Measurements from ENCODE around the gene FERMT3.

Gene FERMT3

DNA sequence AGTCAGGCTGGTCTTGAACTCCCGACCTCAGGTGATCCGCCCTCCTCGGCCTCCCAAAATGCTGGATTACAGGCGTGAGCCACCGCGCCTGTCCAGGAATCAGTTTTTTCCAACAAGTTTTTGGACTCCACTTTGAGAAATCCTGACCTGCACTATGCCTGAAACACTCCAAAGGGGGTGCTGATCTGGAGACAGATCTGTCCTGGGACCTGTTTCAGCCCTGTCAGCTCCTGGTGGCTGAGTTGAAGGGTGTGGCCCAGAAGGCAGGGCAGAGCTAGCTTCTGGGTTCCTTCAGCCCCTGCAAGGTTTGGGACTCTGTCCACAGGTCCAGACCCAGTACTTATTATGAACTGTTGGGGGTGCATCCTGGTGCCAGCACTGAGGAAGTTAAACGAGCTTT is 25.0 kb downstream of the FERMT3 start:
- no peak for DNase-seq
- in situ Hi-C loops (cut with MboI; ENCODE audit: low pct_unique_long_range_greater_than_20kb, low sequenced_read_pairs) = no loop called here

DNA sequence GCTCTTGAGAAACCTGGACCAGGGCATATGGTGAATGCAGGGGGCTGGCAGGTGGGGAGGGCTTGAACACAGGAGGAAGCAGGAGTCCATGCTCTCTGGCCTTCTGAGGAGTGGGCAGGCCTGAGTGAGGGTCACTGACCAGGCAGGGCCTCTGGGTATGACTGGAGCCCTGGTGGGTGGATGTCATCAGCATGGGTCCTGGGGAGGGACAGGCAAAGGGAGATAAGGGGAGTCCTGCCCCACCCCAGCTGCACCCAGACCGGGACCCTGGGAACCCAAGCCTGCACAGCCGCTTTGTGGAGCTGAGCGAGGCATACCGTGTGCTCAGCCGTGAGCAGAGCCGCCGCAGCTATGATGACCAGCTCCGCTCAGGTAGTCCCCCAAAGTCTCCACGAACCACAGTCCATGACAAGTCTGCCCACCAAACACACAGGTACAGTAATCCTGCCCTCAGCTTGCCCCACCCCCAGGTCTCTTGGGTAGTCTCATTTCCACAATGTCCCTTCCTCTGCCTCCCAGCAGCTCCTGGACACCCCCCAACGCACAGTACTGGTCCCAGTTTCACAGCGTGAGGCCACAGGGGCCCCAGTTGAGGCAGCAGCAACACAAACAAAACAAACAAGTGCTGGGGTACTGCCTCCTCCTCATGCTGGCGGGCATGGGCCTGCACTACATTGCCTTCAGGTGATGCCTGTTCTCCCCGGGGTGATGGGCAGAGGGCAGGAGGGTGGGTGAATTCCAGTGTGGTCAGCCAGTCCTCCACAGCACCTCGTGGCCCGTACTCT is 25.9 kb downstream of the FERMT3 start:
- no peak for DNase-seq
- in situ Hi-C loops (cut with MboI; ENCODE audit: low pct_unique_long_range_greater_than_20kb, low sequenced_read_pairs) = no loop called here

DNA sequence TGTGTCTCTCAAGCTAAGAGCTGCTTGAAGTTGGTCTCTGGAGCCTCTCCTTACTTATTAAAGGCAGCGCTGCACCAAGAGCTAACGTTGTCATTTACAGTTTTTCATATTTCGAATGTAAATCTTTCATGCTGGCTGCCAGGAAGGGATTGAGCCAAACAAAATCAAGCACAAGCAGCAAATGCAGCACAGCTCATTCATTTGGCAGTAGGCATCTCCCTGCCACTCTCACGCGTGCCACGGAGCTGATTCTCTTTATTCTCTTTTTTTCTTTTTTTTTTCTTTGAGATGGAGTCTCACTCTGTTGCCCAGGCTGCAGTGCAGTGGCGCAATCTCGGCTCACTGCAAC is 26.4 kb downstream of the FERMT3 start:
- in situ Hi-C loops (cut with MboI; ENCODE audit: low pct_unique_long_range_greater_than_20kb, low sequenced_read_pairs) = no loop called here
- DNase-seq = no peak

DNA sequence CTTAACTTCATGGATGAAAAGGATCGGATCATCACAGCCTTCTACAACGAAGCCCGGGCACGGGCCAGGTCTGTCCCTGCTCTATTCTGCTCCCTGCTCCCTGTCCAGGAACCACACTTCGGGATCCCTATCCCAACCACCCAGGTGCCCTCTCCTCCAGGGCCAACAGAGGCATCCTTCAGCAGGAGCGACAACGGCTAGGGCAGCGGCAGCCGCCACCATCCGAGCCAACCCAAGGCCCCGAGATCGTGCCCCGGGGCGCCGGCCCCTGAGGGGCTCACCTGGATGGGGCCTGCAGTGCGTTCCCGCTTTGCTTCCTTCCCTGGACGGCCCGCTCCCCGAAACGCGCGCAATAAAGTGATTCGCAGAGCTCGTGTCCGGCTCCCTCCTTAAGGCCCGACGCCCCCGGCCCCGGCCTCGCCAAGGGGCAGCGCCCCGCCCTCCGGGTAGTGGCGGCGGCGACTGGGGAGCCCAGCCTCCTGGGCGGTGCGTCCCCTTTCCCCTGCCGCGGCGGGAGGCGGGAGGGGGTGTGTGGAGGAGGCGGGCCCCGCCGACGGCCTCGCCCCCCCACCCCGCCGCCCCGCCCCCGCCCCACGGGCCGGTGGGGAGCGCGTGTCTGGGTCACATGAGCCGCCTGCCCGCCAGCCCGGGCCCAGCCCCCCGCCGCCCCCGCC is 27.5 kb downstream of the FERMT3 start, which contains the start of gene VEGFB:
VEGFB (plus strand) TSS at position 672 of the 674 bp plus-strand sequence. CDS start 250 bp downstream, outside the sequence.
- in situ Hi-C loops (cut with MboI; ENCODE audit: low pct_unique_long_range_greater_than_20kb, low sequenced_read_pairs) = no loop called here
- DNase-seq = no peak

DNA sequence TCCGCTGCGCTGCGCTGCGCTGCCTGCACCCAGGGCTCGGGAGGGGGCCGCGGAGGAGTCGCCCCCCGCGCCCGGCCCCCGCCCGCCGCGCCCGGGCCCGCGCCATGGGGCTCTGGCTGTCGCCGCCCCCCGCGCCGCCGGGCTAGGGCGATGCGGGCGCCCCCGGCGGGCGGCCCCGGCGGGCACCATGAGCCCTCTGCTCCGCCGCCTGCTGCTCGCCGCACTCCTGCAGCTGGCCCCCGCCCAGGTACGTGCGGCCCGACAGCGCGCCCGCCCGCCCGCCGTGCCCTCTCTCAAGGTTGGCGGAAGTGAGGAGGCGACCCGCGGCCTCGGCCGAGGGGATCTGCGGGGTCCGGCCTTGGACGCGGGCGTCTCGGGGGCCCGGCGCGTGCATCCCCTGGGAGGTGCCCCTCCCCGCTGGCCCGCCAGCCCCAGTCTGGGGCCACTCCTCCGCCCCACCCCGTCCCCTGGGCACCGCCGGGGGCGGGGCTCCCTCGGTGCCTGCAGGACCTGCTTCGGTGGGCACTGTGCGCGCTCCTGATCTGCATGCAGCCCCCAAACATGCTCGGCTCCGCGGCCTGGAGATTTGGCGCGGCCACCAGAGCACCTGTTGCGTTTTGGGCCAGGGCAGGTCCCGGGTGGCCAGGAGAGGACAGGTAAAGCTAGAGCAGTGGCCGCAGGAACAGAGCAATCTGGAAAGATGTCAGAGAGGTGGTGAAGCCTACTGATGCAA is 28.3 kb downstream of the FERMT3 start:
- no peak for DNase-seq
- in situ Hi-C loops (cut with MboI; ENCODE audit: low pct_unique_long_range_greater_than_20kb, low sequenced_read_pairs) = no loop called here

DNA sequence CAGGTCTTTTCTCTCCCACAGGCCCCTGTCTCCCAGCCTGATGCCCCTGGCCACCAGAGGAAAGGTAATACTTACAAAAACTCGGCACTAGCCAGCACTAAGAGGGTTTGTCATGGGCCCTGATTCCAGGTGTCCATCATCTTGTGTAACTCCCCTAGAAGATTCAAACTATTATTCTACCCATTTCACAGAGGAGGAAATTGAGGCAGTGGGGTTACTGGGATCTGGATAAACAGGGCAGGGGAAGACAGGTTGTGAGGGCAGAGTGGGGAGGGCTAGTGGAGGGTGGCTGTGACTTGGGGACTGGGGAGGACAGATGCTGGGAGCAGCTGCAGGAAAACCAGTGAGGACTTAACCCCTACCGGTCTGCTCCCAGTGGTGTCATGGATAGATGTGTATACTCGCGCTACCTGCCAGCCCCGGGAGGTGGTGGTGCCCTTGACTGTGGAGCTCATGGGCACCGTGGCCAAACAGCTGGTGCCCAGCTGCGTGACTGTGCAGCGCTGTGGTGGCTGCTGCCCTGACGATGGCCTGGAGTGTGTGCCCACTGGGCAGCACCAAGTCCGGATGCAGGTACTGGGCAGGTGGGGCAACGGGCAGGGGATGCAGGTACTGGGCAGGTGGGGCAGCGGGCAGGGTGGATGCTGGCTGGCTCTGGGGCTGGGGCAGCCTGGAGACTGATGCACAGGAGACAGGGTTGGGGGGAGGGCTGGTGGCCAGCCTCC is 29.1 kb downstream of the FERMT3 start:
- no peak for DNase-seq
- in situ Hi-C loops (cut with MboI; ENCODE audit: low pct_unique_long_range_greater_than_20kb, low sequenced_read_pairs) = no loop called here

DNA sequence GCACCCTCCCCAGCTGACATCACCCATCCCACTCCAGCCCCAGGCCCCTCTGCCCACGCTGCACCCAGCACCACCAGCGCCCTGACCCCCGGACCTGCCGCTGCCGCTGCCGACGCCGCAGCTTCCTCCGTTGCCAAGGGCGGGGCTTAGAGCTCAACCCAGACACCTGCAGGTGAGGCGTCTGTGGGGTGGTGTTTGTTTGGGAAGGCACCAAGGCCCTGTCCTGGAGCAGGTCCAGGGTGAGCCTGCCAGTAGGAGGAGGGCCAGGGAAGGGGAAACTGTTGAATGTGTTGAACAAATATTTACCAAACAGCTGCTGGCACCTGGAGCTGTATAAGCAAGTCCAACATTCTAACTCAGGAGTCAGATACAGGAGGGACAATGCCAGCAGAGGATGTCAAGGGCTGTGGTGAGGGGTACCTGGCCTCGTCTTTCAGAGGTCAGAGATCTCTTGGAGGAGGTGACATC is 31.0 kb downstream of the FERMT3 start:
- in situ Hi-C loops (cut with MboI; ENCODE audit: low pct_unique_long_range_greater_than_20kb, low sequenced_read_pairs) = no loop called here
- no peak for DNase-seq

DNA sequence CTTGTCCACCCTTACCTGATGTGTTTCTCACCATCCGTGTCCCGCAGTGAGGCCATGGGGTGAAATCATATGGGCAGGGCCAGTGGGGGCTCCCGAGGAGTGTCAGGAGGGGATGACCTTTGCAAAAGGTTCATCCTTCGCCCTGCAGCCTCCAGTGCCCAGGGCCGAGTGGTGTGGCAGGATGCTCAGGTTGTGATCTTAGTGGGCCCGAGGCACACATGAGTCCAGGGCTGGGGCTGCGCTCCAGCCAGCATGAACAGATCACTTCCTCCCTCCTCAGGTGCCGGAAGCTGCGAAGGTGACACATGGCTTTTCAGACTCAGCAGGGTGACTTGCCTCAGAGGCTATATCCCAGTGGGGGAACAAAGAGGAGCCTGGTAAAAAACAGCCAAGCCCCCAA is 31.6 kb downstream of the FERMT3 start:
- DNase-seq = no peak
- in situ Hi-C loops (cut with MboI; ENCODE audit: low pct_unique_long_range_greater_than_20kb, low sequenced_read_pairs) = no loop called here

DNA sequence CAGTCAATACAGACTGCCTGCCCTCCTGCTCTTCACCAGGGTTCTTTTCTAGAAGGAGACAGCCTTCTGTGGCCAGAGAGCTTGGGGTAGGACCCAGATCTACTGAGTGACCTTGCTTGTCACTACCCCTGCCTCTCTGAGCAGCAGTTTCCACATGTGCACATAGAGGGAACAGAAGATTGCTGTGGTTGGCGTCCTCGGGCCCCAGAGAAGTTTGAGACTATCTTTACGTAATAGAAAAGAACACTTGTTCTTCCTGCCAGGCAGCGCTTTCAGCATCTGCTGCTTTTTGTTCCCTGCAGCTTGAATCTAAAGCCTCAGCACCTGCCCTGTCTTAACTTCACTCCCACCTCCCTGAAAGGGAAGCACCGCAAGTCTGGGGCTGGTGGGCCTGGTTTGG is 32.5 kb downstream of the FERMT3 start:
- no peak for DNase-seq
- in situ Hi-C loops (cut with MboI; ENCODE audit: low pct_unique_long_range_greater_than_20kb, low sequenced_read_pairs) = no loop called here

DNA sequence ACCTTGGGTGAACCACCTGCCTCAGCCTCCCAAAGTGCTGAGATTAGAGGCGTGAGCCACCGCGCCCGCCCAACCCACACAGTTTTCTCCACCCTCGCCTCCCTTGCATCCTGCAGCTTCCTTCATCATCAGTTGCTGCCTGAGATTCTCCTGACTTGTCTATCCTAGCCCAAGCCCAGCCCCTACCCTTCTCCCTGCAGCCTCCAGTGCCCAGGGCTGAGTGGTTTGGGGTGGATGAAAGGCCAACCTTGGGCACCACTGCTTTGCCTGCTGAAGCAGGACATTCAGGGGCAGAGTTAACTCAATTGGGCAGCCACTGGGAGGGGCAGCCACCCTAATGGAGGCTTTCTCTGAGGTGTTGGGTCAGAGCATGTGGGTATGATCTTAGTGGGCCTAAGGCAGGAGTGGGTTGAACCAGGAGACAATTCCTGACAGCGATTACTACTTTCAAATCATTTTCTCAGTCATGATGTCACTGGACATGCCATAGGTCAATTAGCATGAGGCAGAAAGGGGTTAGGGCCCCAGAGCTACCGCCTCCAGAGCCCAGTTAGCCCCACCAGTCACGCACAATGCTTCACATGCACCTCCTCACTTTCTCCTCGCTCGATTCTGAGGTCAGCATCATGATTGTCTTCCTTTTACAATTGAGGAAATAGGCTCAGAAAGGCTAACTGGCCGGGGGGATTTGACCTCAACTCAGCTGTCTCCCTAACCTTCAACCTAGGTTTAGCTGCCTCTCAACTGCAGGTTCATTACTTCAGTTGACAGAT is 33.3 kb downstream of the FERMT3 start:
- peak; percentile 83 for DNase-seq
- in situ Hi-C loops (cut with MboI; ENCODE audit: low pct_unique_long_range_greater_than_20kb, low sequenced_read_pairs) = no loop called here

DNA sequence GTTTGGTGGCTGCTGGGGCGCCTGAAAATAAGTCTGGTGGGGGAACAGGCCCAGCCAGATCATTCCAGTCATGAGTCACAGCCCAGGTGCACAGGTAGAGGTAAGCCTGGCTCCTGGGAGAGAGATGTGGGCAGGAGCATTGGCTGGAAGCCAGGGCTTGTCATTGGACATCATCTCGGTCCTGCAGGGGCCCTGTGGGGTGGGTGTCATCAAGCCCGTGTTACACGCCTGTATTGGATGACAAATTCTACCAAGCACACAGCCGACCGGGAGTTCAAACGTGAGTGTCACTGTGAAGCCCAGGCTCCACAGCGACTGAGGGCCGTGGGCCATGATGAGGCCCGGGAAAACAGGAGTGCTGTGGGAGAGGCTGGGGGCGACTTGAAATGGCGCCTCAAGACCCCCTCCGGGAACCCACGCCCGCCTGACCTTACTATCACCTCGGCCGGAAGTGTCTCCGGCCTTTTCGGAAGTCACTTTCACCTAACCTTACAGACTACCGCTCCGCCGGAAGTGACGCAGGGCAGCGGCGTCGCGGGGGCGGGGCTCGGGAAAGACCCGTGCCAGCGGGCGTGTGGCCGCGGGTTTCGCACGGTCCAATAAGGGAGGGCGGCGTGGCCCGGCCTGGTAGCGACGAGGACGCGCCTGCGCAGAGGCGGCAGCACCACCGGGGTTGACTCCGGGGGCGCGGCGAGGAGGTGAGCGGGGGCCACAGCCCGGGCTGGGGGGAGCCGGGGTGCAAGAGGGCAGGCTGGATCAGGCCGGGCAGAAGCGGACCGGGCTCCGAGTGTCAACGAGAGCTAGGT is 34.1 kb downstream of the FERMT3 start, which contains the start of gene FKBP2:
FKBP2 (plus strand) TSS at position 661 of the 806 bp plus-strand sequence. CDS start 1,293 bp downstream, outside the sequence.
- peak; percentile 95 for DNase-seq
- in situ Hi-C loops (cut with MboI; ENCODE audit: low pct_unique_long_range_greater_than_20kb, low sequenced_read_pairs) = no loop called here

DNA sequence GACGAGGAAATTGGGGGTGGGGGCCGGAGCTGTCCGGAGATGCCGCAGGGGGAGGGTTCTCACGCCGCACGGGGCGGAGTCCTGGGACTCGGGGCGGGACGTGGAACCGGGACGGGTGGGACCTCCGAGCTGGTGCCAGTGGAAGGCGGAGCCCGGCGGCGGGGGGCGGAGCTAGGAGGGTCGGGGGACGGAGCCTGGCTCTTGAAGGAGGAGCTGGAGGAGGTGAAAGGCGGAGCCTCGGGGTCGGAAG is 34.6 kb downstream of the FERMT3 start:
- in situ Hi-C loops (cut with MboI; ENCODE audit: low pct_unique_long_range_greater_than_20kb, low sequenced_read_pairs) = no loop called here
- no peak for DNase-seq

DNA sequence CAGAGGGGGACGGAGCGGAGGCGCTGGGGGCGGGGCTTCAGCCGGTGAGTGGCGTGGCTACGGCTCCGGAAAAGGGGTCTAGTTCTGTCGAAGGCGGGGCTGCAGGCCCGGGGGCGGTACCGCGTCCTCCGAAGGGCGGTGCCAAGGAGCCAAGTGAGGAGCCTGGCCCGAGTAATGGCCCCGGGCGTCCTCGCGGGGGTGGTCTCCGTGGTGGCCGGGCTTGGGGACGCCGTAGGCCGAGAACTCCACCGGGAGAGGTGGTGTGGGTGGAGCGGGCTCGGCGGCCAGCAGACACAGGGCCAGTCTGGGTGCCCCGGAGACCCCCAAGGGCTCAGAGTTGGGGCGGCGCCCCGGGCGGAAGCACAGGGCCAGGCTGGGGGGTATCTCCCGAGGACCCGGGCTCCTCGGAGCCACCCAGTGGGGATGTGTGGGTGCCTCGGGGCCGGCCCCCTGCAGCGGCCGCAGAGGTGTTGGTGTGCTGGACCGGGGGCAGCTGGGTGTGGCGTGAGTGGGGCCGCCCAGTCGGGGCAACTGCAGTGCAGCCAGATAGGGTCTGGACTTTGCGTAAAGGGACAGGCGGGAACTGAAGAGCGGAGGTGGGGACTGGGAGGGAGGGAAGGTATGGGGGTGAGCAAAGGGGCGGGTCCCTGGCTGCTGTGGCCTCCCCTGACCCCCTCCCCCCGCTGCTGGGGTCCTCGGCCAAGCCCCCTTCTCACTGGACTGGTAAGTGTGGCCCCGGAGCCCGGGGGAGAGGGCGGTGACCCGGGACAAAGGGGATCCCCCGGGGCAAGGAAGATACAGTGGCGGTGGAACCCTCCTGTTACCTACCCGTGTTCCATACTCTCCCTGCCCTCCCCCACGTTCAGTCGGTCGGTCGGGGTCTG is 35.2 kb downstream of the FERMT3 start:
- in situ Hi-C loops (cut with MboI; ENCODE audit: low pct_unique_long_range_greater_than_20kb, low sequenced_read_pairs) = no loop called here
- peak; percentile 99 for DNase-seq

DNA sequence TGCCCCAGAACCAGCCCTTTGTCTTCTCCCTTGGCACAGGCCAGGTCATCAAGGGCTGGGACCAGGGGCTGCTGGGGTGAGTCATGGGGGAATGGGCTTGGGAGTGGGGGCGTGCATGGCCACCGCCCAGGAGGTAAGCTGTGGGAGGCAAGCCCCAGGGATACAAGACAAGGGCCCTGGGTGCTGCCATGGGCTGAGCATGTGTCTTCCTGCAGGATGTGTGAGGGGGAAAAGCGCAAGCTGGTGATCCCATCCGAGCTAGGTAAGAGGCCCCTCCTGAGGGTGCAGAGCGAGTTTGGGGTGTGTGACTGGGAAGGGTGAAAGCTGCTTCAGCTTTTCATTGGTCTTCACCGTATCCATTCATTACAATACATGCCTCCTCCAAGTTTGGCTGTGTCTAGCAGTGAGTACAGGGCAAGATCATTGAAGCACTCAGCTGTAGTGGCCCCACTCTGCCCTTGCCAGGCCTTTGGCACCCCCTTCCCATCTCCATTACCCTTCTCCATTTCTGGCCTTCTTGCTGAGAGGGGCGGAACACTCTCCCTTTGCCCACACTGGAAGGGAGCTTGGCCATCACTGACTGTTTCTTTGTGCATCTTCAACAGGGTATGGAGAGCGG is 36.8 kb downstream of the FERMT3 start:
- in situ Hi-C loops (cut with MboI; ENCODE audit: low pct_unique_long_range_greater_than_20kb, low sequenced_read_pairs) = no loop called here
- DNase-seq = no peak

DNA sequence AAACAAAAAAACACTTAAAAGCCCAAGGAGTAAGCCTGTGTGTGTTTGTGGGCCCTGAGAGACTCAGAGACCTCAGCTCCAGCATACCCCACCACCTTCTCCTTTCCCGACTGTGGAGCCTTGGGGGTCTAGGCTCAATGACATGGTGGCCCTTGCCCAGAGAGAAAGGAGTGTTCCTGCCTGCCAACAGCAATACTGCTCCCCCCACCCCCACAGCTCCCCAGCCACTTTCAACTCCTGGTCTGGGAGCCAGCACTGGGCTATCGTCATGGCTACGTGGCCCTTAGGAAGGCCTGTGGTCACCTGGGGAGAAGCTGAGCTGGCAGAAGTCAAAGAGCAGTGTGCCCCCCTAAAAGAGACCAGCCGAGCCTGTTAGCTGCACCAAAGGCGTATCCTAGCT is 37.6 kb downstream of the FERMT3 start:
- no peak for DNase-seq
- in situ Hi-C loops (cut with MboI; ENCODE audit: low pct_unique_long_range_greater_than_20kb, low sequenced_read_pairs) = no loop called here

DNA sequence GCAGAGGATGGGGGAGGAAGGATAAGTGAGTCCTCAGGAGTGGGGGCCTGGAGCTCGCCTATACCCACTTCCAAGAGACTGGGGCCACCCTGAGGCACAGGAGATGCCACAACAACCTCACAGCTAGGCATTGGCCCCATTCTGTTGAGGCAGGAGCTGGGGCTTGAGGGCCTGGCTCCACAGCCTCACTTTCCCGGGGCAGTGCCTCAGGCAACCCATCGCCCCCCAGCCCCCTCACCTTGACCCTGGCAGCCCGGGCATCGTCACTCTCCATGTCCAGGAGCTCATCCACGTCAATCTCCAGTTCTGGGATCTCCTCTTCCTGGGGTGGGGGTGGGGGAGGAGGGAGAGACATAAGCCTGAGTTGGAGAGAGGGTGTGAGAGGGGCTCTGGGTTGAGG is 38.4 kb downstream of the FERMT3 start:
- in situ Hi-C loops (cut with MboI; ENCODE audit: low pct_unique_long_range_greater_than_20kb, low sequenced_read_pairs) = no loop called here
- DNase-seq = no peak

DNA sequence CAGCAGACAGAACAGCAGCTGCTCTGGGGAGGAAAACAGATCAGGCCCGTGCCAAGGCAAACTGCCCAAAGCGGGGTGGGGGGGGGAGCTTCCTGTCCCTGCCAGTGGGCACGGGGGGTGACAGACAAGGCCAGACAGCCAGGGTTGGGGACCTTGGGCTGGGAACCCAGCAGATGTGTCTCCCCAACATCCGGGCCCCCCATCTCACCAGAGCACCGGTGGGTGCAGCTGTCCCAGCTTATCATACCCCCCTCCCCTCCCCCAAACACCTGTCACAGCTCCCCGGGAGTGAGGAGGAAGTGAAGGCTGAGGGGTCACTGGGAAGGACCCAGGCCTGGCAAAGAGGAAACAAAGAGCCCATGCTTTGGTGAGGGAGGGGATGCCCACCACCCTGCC is 38.9 kb downstream of the FERMT3 start:
- no peak for DNase-seq
- in situ Hi-C loops (cut with MboI; ENCODE audit: low pct_unique_long_range_greater_than_20kb, low sequenced_read_pairs) = no loop called here

All from KBM-7 (cell line).